OCI-LY1 (cell line): ENCODE data around the gene VPREB1.

Source experiments
- H2AFZ ChIP-seq: fragments of 200-600 bp; sonication (generic), shearing (Covaris generic); 2 replicates; pipeline ENCODE4 v1.6.0; 2014; ENCODE audit warnings: antibody characterized with exemption, mild to moderate bottlenecking, low read length
- H3F3A ChIP-seq: fragments of 200-600 bp; sonication (generic), shearing (Covaris generic); 2 replicates; pipeline ENCODE4 v1.6.0; 2014; ENCODE audit warnings: mild to moderate bottlenecking, antibody characterized with exemption, low read length, moderate library complexity; ENCODE audit not compliant: insufficient read depth
- H3K27ac ChIP-seq: fragments of 200-600 bp; sonication (generic); 2 replicates; pipeline ENCODE4 v1.5.1; 2014; ENCODE audit warnings: low read length, mixed run types, mild to moderate bottlenecking, low read depth; ENCODE audit not compliant: poor library complexity, severe bottlenecking
- H3K27me3 ChIP-seq: fragments of 200-600 bp; sonication (generic); 2 replicates; pipeline ENCODE4 v1.6.0; 2014; ENCODE audit warnings: antibody characterized with exemption, mild to moderate bottlenecking, low read length, moderate library complexity; ENCODE audit not compliant: insufficient read depth
- H3K36me3 ChIP-seq: fragments of 200-600 bp; sonication (generic); 2 replicates; pipeline ENCODE4 v1.6.1; 2014; ENCODE audit warnings: mild to moderate bottlenecking, antibody characterized with exemption, low read length, moderate library complexity, mixed read lengths; ENCODE audit not compliant: insufficient read depth
- H3K4me1 ChIP-seq: fragments of 200-600 bp; sonication (generic); 2 replicates; pipeline ENCODE4 v1.5.1; 2014; ENCODE audit warnings: mild to moderate bottlenecking, low read length, moderate library complexity; ENCODE audit not compliant: insufficient read depth, severe bottlenecking
- H3K4me2 ChIP-seq: fragments of 200-600 bp; sonication (generic), shearing (Covaris generic); 2 replicates; pipeline ENCODE4 v1.6.1; 2014; ENCODE audit warnings: low read length
- H3K4me3 ChIP-seq: fragments of 200-600 bp; sonication (generic); 2 replicates; pipeline ENCODE4 v1.5.1; 2014; ENCODE audit warnings: low read length, low read depth, mild to moderate bottlenecking, mixed read lengths; ENCODE audit not compliant: poor library complexity, severe bottlenecking
- H3K79me2 ChIP-seq: fragments of 200-600 bp; shearing (Covaris generic); 2 replicates; pipeline ENCODE4 v1.6.1; 2016; ENCODE audit warnings: mixed run types, low read length, mixed read lengths; ENCODE audit not compliant: insufficient read depth
- H3K9ac ChIP-seq: fragments of 200-600 bp; sonication (generic), shearing (Covaris generic); 2 replicates; pipeline ENCODE4 v1.6.1; 2014; ENCODE audit warnings: mild to moderate bottlenecking, low read length, mixed read lengths
- H3K9me2 ChIP-seq: fragments of 200-600 bp; sonication (generic), shearing (Covaris generic); 2 replicates; pipeline ENCODE4 v1.6.1; 2014; ENCODE audit warnings: low read depth, mild to moderate bottlenecking, low read length, mixed read lengths
- H3K9me3 ChIP-seq: fragments of 200-600 bp; shearing (Covaris generic); 2 replicates; pipeline ENCODE4 v1.6.1; 2014; ENCODE audit warnings: low read length, mixed read lengths
- H4K20me1 ChIP-seq: fragments of 200-600 bp; sonication (generic), shearing (Covaris generic); 2 replicates; pipeline ENCODE4 v1.6.0; 2016; ENCODE audit warnings: mild to moderate bottlenecking, low read length; ENCODE audit not compliant: insufficient read depth
- EZH2 ChIP-seq: fragments of 200-600 bp; sonication (generic), shearing (Covaris generic); IDR thresholded peaks from 2 replicates; pipeline ENCODE4 v1.8.0; 2017; ENCODE audit warnings: borderline replicate concordance, mixed run types, mild to moderate bottlenecking, antibody characterized with exemption, low read length, moderate library complexity, mixed read lengths
- TF ChIP-seq, protein P1 (sequence below): fragments of 200-600 bp; sonication (generic), shearing (Covaris generic); IDR thresholded peaks from 2 replicates; pipeline ENCODE4 v1.5.1; 2017; ENCODE audit warnings: mild to moderate bottlenecking, antibody characterized with exemption, low read length, moderate library complexity, mixed read lengths

Gene VPREB1

DNA sequence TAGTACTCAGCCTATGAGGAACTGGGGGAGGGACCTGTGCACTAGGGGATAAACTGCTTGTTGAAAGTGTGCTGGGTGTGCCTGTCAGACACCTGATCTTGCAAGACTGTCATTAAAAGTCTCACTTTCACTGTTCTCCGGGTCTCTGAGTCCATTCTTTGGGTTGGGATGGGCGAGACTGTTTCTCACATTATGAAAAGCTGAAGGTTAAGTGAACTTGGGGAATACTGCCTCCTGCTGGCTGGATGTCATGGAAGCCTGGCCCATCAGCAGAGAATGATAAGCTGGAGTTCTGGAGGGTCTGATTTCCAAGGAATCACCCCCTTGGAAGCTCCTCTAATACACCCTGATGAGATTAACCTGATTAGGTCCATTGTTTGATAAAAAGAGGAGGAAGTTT is 9.0 kb upstream of the VPREB1 start:
- H3K27ac ChIP-seq = peak overlapping the region; percentile 34
- no peaks in the 10 kb centered on the region for H3F3A ChIP-seq
- TF ChIP-seq, protein P1, sequence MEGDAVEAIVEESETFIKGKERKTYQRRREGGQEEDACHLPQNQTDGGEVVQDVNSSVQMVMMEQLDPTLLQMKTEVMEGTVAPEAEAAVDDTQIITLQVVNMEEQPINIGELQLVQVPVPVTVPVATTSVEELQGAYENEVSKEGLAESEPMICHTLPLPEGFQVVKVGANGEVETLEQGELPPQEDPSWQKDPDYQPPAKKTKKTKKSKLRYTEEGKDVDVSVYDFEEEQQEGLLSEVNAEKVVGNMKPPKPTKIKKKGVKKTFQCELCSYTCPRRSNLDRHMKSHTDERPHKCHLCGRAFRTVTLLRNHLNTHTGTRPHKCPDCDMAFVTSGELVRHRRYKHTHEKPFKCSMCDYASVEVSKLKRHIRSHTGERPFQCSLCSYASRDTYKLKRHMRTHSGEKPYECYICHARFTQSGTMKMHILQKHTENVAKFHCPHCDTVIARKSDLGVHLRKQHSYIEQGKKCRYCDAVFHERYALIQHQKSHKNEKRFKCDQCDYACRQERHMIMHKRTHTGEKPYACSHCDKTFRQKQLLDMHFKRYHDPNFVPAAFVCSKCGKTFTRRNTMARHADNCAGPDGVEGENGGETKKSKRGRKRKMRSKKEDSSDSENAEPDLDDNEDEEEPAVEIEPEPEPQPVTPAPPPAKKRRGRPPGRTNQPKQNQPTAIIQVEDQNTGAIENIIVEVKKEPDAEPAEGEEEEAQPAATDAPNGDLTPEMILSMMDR = peak; percentile 88
- no peak for TF ChIP-seq EZH2
- H3K27me3 ChIP-seq = no peaks in the 10 kb centered on the region
- peak overlapping the region; percentile 52; the same call in 1 of the 2 replicates for H3K4me2 ChIP-seq
- H3K9me3 ChIP-seq = no peaks in the 10 kb centered on the region
- H3K4me3 ChIP-seq = no peak overlapping the region
- H3K79me2 ChIP-seq = no peaks in the 10 kb centered on the region
- peak overlapping the region; percentile 20; the same call in 1 of the 2 replicates for H3K9ac ChIP-seq
- no peaks in the 10 kb centered on the region for H3K36me3 ChIP-seq
- peaks cover 21% of the 10 kb centered on the region for H3K4me1 ChIP-seq
- no peaks in the 10 kb centered on the region for H4K20me1 ChIP-seq
- H3K9me2 ChIP-seq = no peaks in the 10 kb centered on the region
- H2AFZ ChIP-seq = peak overlapping the region; percentile 99

DNA sequence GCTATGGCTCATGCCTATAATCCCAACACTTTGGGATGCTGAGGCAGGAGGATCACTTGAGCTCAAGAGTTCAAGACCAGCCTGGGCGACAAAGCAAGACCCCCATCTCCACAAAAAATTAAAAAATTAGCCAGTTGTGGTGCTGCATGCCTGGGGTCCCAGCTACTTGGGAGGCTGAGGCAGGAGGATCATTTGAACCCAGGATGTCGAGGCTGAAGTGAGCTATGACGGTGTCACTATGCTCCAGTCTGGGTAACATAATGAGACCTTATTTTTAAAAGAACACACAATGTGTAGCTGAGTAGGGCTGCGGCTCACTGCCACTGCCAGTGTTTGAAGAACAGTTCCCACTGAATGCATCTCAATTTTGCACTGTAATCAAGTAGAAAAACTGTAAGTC is 7.1 kb upstream of the VPREB1 start:
- Histone ChIP-seq H3F3A (no peaks in the 10 kb centered on the region), H3K4me1 (peaks cover 21% of the 10 kb centered on the region), H4K20me1 (no peaks in the 10 kb centered on the region), H3K27me3 (no peaks in the 10 kb centered on the region), H3K36me3 (no peaks in the 10 kb centered on the region), H3K27ac (no peak overlapping the region), H3K79me2 (no peaks in the 10 kb centered on the region), H3K9ac (no peak overlapping the region), H3K9me2 (no peaks in the 10 kb centered on the region), H3K4me3 (no peak overlapping the region), H3K9me3 (no peaks in the 10 kb centered on the region), H3K4me2 (no peak overlapping the region), H2AFZ (no peak overlapping the region)
- TF ChIP-seq, protein P1 = no peak
- TF ChIP-seq EZH2 = no peak

DNA sequence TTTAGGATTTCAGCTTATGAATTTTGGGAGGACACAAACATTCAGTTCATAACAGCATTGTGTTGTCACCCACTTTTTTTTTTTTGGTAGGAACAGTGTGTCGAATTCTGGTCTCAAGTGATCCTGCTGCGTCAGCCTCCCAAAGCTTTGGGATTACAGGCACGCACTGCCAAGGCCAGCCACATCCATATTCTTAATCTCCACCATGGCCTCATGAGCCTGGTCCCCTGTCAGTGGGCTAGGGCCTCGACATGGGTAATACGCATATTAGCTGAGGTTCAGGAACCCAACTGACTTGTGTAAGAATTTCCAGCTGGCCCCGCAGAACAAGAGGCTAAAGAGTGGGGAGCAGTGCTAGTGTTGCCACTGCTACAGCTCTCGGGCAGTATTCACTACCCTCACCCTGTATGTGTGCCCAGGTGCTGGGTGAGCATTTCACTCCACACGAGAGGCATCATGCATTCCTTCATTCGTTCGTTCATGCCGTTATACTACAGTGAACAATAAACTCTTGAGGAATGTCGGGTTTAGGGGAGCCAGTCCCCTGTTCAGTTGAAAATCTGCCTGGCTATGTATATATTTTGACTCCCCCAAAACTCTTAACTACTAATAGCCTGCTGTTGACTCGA is 5.2 kb upstream of the VPREB1 start:
- Histone ChIP-seq H3K4me3 (no peak overlapping the region), H3K36me3 (no peaks in the 10 kb centered on the region), H3K9me3 (no peaks in the 10 kb centered on the region), H2AFZ (no peak overlapping the region), H3F3A (no peaks in the 10 kb centered on the region), H3K9ac (no peak overlapping the region), H3K79me2 (no peaks in the 10 kb centered on the region), H3K4me2 (no peak overlapping the region), H4K20me1 (no peaks in the 10 kb centered on the region), H3K27me3 (no peaks in the 10 kb centered on the region), H3K27ac (no peak overlapping the region), H3K4me1 (peaks cover 30% of the 10 kb centered on the region), H3K9me2 (no peaks in the 10 kb centered on the region)
- no peak for TF ChIP-seq EZH2
- TF ChIP-seq, protein P1 = no peak
